ENCODE measurements around the gene HES2.
"Not testable (repeated sequence)": the region's sequence is repeated elsewhere in the genome, so short reads cannot be mapped to it uniquely, and the experiment has no call there.

HES2 gene, protein sequence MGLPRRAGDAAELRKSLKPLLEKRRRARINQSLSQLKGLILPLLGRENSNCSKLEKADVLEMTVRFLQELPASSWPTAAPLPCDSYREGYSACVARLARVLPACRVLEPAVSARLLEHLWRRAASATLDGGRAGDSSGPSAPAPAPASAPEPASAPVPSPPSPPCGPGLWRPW

DNA sequence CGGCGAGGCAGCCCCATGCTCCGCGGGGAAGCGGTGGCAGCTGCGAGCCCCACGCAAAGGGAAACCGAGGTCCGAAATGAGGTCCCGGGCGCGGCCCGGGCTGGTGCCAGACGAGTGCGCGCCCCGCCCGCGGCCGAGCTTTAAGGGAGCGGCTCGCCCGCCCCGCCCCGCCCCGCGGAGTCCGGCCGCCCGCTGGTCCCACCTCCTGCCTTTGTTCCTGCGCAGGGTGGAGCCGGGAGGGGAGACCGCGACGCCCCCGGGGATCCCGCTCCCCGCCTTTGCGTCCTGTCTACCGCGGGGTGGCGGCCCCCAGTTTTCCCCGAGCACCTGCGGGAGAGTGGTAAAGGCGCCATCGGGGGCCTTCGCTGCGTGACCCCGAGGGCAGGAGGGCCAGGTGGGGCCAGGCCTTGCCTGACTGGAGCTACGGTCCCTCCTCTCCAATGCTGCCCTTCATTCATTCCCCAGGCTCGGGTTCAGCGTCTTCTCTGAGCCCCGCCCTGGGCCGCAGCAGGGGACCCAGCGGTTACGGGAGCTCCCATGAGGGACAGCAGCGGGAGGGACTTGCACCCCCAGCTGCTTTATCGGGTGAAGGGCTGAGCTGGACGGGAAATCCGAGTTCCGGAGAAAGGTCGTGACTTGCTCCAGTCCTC, at the start of gene HES2:
TSS of gene HES2 (minus strand) at position 116 of the 650 bp plus-strand sequence. CDS start at position 17, 99 bp downstream.
- no peak for DNase-seq (ENCODE audit: low read depth in 2 of 2, low spot score in 1 of 2)

DNA sequence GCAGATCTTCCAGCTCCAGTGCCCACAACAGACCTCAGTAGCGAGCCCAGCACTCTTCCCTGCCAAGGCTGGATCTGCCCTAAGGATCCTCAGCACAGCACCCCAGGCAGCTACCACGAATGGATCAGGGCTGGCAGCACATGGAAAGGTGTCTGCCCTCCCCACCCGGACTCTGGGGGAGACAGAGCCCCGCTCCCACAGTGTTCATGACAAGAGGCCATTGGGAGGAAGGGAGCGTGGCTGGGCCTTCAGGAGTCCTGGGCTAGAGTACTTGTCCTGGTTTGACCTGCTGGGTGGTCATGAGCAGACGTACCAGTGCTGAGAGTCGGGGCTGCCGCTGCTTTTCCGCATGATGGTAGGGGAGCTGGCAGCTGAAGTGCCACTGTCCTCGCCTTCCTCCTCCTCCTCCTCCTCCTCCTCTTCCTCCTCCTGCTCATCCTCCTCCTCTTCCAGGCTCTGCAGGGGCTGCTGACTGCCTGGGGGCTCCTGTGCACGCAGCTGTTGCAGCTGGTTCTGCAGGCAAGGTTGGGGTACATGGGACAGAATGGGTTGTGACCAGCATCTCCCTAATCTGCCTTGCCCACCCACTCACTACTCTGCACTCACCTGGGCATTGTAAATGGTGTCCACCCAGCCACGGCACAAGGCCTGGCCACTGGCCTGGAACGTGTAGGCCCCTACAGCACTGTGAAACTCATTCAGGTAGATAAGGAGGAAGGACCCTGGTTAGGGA, 49.2 kb upstream of the HES2 start:
- DNase-seq (ENCODE audit: low read depth in 2 of 2, low spot score in 1 of 2): no peak

DNA sequence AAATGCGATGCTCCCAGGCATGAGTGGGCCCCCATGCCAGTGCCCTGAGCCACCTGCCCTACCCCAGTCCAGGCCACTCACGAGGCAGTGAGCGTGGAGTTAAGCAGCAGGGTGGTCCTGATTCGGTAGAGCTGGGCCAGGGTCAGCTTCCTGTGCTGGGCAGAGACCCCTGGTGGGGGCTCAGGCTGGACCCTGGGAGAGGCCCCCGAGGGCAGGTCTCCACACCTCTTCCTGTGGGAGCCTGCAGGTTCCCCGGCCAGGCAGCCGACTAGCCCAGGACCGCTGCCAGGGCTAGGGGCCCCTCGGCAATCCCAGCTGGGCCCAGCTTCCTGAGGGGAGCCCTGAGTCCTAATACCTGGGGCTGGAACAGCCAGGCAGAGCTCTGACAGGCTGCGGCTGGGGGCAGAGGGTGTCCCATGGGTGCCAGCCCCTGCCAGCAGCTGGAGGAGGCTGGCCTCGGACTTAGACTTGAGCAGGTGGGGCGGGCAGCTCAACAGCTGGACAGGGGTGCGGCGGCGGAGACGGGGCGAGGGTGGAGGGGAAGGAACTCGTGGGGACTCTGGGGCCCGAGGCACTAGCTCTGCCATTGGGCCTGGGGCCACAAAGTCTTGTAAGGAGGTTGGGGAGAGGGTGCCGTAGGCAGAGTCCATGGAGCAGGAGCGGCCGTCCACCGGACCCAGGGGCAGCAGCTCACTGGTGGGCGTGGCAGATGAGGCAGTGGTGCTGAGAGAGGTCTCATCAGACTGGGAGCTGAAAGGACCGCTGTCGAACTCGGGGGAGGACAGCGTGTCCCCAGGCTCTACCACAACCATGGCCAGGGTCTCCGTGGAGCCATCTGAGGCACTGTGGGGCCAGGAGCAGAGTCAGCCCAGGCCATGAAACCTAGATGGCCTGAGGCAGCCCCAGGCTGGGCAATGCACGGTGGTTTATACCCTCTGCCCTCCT, 48.3 kb upstream of the HES2 start:
- DNase-seq (ENCODE audit: low read depth in 2 of 2, low spot score in 1 of 2): no peak

DNA sequence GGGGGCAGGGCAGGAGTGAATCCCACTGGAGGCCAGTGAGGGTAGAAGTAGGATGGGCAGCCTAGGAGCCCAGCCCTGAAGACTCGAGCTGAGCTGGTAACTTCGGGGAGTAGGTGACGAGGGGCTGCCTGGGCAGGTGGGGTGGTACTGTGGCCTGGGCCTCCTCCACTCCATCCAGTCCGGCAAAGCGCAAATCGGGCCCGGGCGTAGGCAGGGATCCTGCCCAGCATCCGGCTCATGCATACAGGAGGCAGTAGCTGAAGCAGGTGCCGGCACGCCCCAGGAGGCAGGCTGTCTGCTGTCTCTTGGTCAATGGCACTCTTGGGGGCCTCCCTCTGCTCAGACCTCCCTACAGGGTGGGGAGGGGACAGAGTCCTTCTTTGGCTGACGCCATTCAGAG, 47.5 kb upstream of the HES2 start:
- no peak for DNase-seq (ENCODE audit: low read depth in 2 of 2, low spot score in 1 of 2)

DNA sequence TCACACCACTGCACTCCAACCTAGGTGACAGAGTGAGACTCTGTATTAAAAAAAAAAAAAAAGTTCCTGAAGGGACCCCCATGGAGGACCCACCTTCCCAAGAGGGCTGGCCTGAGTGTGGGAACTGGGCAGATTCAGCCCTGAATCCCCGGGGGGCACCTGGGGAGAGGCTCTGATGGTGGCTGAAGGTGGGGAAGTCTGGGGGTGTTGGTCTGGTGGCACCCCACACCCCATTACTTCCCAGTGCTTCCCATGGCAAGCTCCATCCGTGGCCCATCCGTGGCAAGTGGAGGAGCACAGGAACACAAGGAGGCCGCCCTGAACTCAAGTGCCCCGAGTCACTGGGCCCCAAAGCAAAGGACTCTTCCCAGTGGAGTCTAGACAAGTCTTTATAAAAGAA, 47.0 kb upstream of the HES2 start:
- no peak for DNase-seq (ENCODE audit: low read depth in 2 of 2, low spot score in 1 of 2)

DNA sequence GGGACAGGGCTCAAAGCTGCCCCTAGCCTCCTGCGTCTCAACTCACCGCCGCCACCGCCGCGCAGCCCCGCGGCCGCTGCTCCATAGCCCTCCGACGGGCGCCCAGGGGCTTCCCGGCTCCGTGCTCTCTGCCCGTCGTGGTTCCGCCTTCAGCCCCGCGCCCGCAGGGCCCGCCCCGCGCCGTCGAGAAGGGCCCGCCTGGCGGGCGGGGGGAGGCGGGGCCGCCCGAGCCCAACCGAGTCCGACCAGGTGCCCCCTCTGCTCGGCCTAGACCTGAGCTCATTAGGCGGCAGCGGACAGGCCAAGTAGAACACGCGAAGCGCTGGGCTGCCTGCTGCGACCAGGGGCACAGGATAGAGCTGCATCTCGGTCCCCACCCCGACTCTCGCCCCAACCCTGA, 46.3 kb upstream of the HES2 start, which contains the start of gene TNFRSF25:
TSS of gene TNFRSF25 (minus strand) at position 151 of the 400 bp plus-strand sequence. CDS start at position 85, 66 bp downstream.
- no peak for DNase-seq (ENCODE audit: low read depth in 2 of 2, low spot score in 1 of 2)

DNA sequence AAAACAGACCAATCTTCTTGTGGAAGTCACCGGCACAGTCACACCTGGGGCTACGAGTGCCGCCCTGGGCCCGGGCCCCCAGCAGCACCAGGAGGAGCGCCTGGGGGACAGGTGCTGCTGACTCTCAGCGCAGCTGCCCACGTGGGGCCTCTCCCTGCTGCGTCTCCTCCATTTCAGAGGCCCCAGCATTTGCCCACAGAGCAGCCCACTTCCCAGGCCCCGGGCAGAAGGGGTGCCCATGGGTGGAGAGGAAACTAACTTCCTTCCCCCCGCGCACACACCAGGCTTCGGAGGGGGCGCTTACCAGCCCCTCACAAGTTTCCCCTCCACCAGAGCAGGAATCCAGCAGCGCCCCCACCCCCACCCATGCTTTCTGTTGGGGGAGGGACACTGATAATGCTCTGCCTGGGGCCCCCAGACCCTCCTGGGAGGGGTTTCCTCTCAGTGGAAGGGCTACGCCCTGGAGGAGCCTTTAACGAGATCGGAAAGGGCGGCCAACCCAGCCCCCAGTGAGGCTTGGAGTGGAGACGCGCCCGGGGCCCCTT, 45.8 kb upstream of the HES2 start:
- no peak for DNase-seq (ENCODE audit: low read depth in 2 of 2, low spot score in 1 of 2)

DNA sequence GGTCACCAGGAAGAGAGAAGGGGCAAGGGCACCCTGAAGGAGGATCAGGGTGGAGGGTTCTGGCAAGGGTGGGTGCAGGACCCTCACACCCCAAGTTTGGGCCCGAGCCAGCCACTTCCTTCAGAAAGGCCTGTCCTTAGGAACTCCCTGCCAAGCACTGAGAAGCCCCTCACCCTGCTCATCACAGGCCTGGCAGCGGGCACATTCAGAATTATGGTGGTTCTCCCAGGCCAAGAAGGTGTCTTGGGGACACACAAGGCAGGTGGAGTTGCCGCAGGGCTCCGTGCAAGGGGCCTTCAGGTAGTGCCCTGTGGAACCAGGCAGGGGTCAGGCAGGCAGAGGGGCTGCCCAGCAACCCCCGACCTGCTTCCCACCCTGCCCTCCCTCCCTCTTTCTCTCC, 45.2 kb upstream of the HES2 start:
- no peak for DNase-seq (ENCODE audit: low read depth in 2 of 2, low spot score in 1 of 2)

DNA sequence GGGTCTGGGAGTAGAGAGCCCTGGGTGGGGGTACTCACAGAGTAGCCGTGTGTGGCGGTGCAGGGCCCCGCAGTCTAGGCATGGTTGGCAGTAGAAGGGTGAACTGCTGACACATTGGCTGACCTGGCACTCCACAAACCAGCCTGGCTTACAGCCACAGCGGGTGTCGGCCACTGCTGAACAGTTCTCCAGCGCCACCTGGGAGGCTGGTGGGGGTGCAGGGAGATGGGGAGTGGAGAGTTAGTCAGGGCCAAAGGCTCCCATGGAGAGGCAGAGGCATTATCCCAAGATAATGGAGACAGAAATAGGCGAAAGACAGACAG, 44.8 kb upstream of the HES2 start:
- DNase-seq (ENCODE audit: low read depth in 2 of 2, low spot score in 1 of 2): no peak

DNA sequence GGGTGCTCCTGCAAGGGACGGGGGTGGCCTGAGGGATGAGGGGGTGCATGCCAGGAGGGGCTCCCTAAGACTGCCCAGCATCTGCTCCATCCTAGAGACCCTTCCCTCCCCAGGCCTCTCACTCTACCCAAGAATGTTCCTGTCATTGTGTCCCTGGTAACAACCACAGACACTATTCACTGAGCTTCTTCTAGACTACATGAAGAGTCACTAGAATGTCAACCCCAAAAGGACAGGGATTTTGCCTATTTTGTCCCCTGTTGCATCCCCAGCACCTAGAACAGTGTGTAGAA, 43.3 kb upstream of the HES2 start:
- DNase-seq (ENCODE audit: low read depth in 2 of 2, low spot score in 1 of 2): no peak

DNA sequence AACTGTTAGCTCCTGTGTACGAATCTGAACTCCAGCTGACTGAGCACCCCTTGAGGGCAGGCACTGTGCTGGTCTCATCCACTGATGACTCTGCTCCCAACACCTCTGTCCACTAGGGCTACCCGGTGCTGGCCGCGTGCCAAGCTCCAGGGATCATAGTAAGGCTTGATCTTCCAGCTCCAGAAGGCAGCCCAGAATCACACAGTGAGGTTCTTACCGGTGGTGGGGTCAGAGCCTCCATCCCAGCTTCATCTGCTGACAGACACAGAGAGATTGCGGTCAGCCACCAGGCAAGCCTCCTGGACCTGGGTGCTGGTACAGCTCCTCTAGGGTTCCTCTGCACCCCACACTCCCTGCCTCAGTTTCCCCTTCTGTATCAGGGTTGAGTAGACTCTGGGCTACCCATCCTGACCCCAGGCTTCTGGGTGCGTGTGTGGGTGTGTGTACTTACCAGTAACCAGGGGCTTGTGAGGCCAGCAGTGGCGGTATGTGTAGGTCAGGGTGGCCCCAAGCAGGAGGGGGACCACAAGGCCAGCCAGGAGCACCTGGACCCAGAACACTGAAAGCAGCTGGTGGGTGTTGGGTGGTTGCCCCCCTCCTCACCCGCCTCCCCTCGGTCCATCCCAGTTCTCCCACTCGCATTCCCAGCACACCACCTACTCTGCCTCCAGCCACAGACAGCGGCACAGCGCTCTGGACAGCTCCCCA, 42.8 kb upstream of the HES2 start:
- DNase-seq (ENCODE audit: low read depth in 2 of 2, low spot score in 1 of 2): no peak

DNA sequence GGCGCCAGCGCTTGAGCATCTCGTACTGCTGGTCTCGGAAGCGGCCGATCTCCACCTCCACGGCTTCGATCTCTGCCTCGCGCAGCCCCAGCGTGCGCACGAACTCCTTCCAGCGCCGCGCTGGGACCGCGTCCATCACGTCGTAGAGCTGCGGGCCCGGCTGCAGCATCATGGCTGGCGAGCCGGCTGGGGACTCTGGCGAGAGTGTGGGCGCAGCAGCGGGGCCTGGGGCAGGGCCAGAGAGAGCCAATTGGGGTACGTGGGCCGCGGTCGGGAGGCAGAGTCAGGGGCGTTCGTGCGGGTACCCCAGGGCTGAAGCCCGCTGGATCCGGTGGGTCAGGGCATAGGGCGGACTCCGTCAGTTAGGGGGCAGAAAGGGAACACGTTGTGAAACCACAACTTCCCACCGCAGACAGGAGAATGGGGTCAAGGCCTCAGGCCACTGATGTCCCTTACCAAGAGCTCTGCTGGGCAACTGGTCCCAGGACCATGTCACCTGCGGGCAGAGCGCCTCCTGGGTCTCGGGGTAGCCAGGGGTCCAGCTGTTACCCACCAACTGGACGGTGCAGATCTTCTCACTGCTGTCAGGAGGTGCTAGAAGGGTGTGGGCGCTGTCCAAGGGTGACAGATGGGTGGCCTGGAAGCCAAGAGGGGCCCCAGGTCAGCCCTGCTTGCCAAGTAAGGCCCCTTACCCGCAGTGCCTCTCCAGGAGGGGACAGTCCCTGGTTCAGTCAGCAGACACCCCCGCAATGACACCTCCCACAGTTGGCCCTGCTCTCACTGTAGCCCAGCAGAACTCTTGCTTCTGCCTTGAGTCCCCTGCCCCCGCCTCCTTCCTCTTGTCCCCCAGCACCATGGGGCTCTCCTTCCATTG, 42.1 kb upstream of the HES2 start:
- no peak for DNase-seq (ENCODE audit: low read depth in 2 of 2, low spot score in 1 of 2)

DNA sequence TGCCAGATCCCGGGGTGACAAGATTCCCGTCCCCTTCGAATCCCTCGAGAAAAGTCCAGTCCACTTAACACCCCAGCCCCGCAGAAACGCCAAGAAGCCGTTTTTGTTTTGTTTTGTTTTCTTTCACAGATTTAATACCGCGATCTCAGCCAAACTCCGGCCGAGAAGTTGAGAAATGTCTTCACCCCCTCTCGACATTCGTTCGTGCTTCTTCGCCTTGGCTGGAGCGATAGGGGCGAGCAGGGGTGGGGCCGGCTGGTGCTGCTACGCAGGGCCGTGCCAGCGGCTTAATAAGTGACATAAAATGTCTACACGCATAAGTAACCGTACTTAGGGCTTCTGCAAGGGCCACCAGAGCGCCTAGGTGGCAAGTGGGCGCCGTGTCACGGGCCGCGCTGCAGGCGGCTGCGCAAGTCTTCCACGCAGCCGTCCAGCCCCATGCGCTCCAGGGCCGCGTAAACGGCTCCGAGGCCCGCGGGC, 41.4 kb upstream of the HES2 start:
- no peak for DNase-seq (ENCODE audit: low read depth in 2 of 2, low spot score in 1 of 2)

DNA sequence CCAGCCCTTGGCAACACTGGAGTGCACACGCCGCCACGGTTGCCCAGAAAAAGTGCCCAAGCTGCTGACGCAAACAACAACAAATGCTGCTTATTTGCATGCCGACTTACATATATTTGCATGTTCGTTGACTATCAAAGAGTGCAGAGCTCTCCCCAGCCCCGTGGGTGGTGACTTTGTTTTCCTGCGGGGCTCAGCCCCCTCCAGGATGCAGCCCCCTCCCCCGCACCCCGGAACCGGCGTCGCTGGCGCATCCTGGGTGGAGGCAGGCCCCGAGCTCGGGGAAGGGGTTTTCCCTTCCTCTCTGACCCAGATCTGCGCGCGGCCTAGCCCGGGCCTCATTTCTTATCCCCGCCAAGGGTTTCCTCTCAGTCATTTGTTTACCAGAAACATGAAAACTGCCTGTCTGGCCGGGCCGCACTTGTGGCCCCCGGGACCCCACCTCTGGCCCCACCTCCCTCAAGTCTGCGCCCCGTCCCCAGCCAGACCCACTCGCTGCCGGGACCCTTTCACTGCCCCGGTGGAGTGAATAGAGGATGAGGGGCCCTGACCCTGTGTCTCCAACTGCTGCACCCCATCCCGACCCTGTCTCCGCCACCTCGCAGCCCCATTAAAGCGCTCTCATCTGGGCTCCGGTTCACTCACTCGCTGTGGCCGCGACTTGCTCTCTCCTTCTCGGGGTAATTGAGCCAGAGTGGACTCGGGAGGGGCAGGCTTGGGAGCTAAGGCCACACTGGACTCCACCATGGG, 40.8 kb upstream of the HES2 start:
- DNase-seq (ENCODE audit: low read depth in 2 of 2, low spot score in 1 of 2): peak; percentile 50 to 75

DNA sequence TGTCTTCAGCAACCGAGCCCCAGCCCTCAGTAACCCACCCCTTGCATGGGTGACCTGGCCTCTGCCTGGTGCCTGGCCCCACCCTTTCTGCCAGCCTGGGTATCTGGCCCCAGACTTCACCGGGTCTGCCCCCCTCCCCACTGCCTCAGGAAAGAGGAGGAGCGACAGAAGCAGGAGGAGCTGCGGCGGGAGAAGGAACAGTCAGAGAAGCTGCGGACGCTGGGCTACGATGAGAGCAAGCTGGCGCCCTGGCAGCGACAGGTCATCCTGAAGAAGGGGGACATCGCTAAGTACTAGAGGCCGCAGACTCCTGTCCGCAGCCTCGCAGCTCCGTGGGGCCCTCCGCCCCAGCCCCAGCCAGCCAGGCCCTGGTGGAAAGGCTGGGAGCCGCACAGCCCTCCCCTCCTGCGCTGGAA, 40.1 kb upstream of the HES2 start:
- no peak for DNase-seq (ENCODE audit: low read depth in 2 of 2, low spot score in 1 of 2)

DNA sequence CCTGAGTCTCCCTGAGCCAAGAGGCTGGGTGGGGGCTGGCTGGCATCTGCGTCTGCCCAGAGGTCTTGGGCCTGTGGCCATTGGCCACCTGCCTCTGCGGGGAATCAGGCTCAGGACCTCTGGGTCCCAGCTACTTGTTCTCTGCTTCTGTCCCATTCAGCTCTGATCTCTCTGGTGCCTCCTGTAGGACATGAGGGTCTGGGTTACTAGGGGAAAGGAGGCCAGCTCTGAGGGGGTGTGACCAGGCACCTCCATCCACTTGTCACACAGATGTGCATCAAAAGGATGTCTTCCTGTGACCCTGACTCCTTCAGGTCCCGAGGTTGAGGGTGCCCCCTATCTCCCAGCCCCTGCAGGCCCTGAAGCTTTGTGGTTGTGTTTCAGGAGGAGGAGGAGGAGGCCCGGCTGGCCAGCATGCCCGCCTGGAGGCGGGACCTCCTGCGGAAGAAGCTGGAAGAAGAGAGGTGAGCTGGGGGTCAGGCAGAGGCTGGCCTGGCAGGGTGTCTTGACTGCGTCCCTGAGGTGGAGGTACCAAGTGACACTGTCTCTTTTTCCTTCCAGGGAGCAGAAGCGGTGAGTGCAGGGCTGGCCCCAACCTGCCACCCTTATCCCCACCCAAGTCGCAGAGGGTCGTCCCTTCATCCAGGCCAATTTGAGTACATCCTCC, 37.2 kb upstream of the HES2 start:
- DNase-seq (ENCODE audit: low read depth in 2 of 2, low spot score in 1 of 2): no peak

DNA sequence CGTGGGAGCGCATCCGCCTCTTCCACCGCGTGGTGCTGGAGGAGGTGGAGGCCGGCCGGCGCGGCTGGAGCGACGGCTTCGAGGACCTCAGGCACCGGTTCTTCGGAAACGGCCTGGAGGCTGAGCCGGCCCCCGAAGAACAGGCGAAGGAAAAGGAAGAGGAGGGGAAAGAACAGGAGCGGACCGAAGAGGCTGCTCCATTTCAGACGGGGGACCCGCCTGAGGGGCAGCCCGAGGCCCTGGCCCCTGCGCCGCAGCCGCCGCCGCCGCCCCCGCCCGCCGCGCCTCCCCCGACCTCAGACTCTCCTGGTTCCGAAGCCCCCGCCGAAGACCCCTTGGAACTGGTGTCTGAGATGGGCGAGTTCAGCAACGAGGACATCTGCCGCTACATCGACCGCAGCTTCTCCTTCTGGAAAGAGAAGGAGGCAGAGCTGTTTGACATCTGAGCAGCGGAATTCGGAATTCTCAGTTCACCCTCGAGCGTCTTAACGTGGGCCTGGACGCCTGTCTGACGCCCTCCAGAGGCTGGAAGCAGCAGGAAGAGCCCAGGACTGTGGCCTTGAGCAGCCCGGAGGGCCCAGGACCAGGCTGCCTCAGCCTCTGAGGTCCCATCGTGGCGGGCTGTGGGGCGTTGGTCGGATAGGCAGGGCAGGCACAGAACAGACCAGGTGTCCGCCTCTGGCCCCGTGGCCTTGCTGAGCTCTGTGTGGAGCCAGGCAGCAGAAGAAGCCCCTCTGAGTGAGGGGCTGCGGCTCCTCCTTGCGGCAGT, 36.2 kb upstream of the HES2 start:
- not testable (repeated sequence) for DNase-seq (ENCODE audit: low read depth in 2 of 2, low spot score in 1 of 2)
